Measurements from ENCODE around the gene PRDX5. TPM values are rescaled to one million over a fixed set of nuclear protein-coding genes. Genes with fewer than 3 reads are reported as not detected.
A peak's percentile ranks its signal among the peaks of the same experiment; 100 is the strongest.

The PRDX5 gene
- total and polyA plus RNA-seq, 10 of the 15 experiments (the other 5 are each of a cell fraction or from before 2014, with no cell fraction given), result 95.7 to 406 (median 240) TPM

MicroRNA genes within 50 kb of the gene (microRNA counts, 767-probe panel; counts per million panel counts)
- microRNA hsa-miR-1237, result 516 counts per million, percentile 8 among the panel's probes with 10 or more counts

Small RNA genes within 50 kb of the gene (microRNA-seq; reads per million reads assigned to microRNA genes)
- 2.3 reads per million, percentile 7 among the genes with 10 or more reads in this experiment for gene MIR1237
- gene MIR7155, result 4.0 reads per million, percentile 23 among the genes with 10 or more reads in this experiment

Small RNA genes within 50 kb of the gene (small RNA-seq; reads per million reads assigned to genes)
- gene MIR1237 (0.16 reads per million), gene MIR7155 (0.12 reads per million), gene RF00019 (not detected)

Other genes starting within 250 kb of the PRDX5 start
Only the 7 nearest of the 19 such genes appear.
- 67.2 and 68.2 TPM in 2 replicates for gene BAD, start 33.5 kb upstream of the PRDX5 start, total RNA-seq (2014; rRNA removed)
- gene BAD, start 33.5 kb upstream of the PRDX5 start, total RNA-seq (2014; rRNA removed; fragmentation: Illumina TruSeq; extraction: Trizol), result 11.7 and 14.3 TPM in 2 replicates
- gene BAD, start 33.5 kb upstream of the PRDX5 start, total RNA-seq (2021), result 41.0 and 41.1 TPM in 2 replicates
- 16.1 and 38.1 TPM in 2 replicates for gene BAD, start 33.5 kb upstream of the PRDX5 start, polyA plus RNA-seq (2011; rRNA removed)
- gene BAD, start 33.5 kb upstream of the PRDX5 start, polyA plus RNA-seq (2014; fragmentation: Illumina TruSeq; extraction: Trizol), result 1.1 and 6.7 TPM in 2 replicates
- 1 to 10 TPM; 1.5 to 7.4 TPM for gene BAD, start 33.5 kb upstream of the PRDX5 start, polyA plus RNA-seq (2014; fragmentation: Nextera tagmentation; extraction: Ambion mirVana)
- gene BAD, start 33.5 kb upstream of the PRDX5 start, polyA plus RNA-seq (2014; rRNA removed), result 61.8 and 85.7 TPM in 2 replicates
- 10 to 100 TPM; 62.6 to 65.5 TPM for gene BAD, start 33.5 kb upstream of the PRDX5 start, polyA plus RNA-seq (2016; fragmentation: Nextera tagmentation; extraction: Ambion mirVana)
- gene GPR137, start 32.3 kb upstream of the PRDX5 start, total RNA-seq (2014; rRNA removed), result 13.7 and 14.5 TPM in 2 replicates
- gene GPR137, start 32.3 kb upstream of the PRDX5 start, total RNA-seq (2014; rRNA removed; fragmentation: Illumina TruSeq; extraction: Trizol), result 7.3 and 10.6 TPM in 2 replicates
- gene GPR137, start 32.3 kb upstream of the PRDX5 start, total RNA-seq (2021), result 26.3 and 29.2 TPM in 2 replicates
- gene GPR137, start 32.3 kb upstream of the PRDX5 start, polyA plus RNA-seq (2011; rRNA removed), result 4.6 and 13.8 TPM in 2 replicates
- gene GPR137, start 32.3 kb upstream of the PRDX5 start, polyA plus RNA-seq (2014; fragmentation: Illumina TruSeq; extraction: Trizol), result 2.9 and 11.0 TPM in 2 replicates
- gene GPR137, start 32.3 kb upstream of the PRDX5 start, polyA plus RNA-seq (2014; fragmentation: Nextera tagmentation; extraction: Ambion mirVana), result under 1 TPM; 0.37 to 0.75 TPM
- gene GPR137, start 32.3 kb upstream of the PRDX5 start, polyA plus RNA-seq (2014; rRNA removed), result 19.0 and 26.9 TPM in 2 replicates
- 10 to 100 TPM; 15.8 to 18.6 TPM for gene GPR137, start 32.3 kb upstream of the PRDX5 start, polyA plus RNA-seq (2016; fragmentation: Nextera tagmentation; extraction: Ambion mirVana)
- gene KCNK4, start 26.8 kb upstream of the PRDX5 start, total RNA-seq (2014; rRNA removed), result not detected in 2 replicates
- not detected in 2 replicates for gene KCNK4, start 26.8 kb upstream of the PRDX5 start, total RNA-seq (2014; rRNA removed; fragmentation: Illumina TruSeq; extraction: Trizol)
- gene KCNK4, start 26.8 kb upstream of the PRDX5 start, total RNA-seq (2021), result not detected in 2 replicates
- 0.04 TPM in 1 of 2 replicates, not detected in the other for gene KCNK4, start 26.8 kb upstream of the PRDX5 start, polyA plus RNA-seq (2011; rRNA removed)
- gene KCNK4, start 26.8 kb upstream of the PRDX5 start, polyA plus RNA-seq (2014; fragmentation: Illumina TruSeq; extraction: Trizol), result not detected in 2 replicates
- gene KCNK4, start 26.8 kb upstream of the PRDX5 start, polyA plus RNA-seq (2014; fragmentation: Nextera tagmentation; extraction: Ambion mirVana), result not detected
- 0.20 TPM in 1 of 2 replicates, not detected in the other for gene KCNK4, start 26.8 kb upstream of the PRDX5 start, polyA plus RNA-seq (2014; rRNA removed)
- gene KCNK4, start 26.8 kb upstream of the PRDX5 start, polyA plus RNA-seq (2016; fragmentation: Nextera tagmentation; extraction: Ambion mirVana), result not detected
- not detected in 2 replicates for gene CATSPERZ, start 17.8 kb upstream of the PRDX5 start, total RNA-seq (2014; rRNA removed)
- not detected in 2 replicates for gene CATSPERZ, start 17.8 kb upstream of the PRDX5 start, total RNA-seq (2014; rRNA removed; fragmentation: Illumina TruSeq; extraction: Trizol)
- 0.29 TPM in 1 of 2 replicates, not detected in the other for gene CATSPERZ, start 17.8 kb upstream of the PRDX5 start, total RNA-seq (2021)
- gene CATSPERZ, start 17.8 kb upstream of the PRDX5 start, polyA plus RNA-seq (2011; rRNA removed), result 0.12 and 0.24 TPM in 2 replicates
- gene CATSPERZ, start 17.8 kb upstream of the PRDX5 start, polyA plus RNA-seq (2014; fragmentation: Illumina TruSeq; extraction: Trizol), result 0.31 TPM in 1 of 2 replicates, not detected in the other
- gene CATSPERZ, start 17.8 kb upstream of the PRDX5 start, polyA plus RNA-seq (2014; fragmentation: Nextera tagmentation; extraction: Ambion mirVana), result not detected
- not detected in 2 replicates for gene CATSPERZ, start 17.8 kb upstream of the PRDX5 start, polyA plus RNA-seq (2014; rRNA removed)
- not detected for gene CATSPERZ, start 17.8 kb upstream of the PRDX5 start, polyA plus RNA-seq (2016; fragmentation: Nextera tagmentation; extraction: Ambion mirVana)
- 34.9 and 40.7 TPM in 2 replicates for gene ESRRA, start 12.6 kb upstream of the PRDX5 start, total RNA-seq (2014; rRNA removed)
- gene ESRRA, start 12.6 kb upstream of the PRDX5 start, total RNA-seq (2014; rRNA removed; fragmentation: Illumina TruSeq; extraction: Trizol), result 12.3 and 12.7 TPM in 2 replicates
- gene ESRRA, start 12.6 kb upstream of the PRDX5 start, total RNA-seq (2021), result 41.7 and 48.9 TPM in 2 replicates
- 6.4 and 10.9 TPM in 2 replicates for gene ESRRA, start 12.6 kb upstream of the PRDX5 start, polyA plus RNA-seq (2011; rRNA removed)
- 1.5 and 7.0 TPM in 2 replicates for gene ESRRA, start 12.6 kb upstream of the PRDX5 start, polyA plus RNA-seq (2014; fragmentation: Illumina TruSeq; extraction: Trizol)
- under 1 TPM; 0.32 to 0.55 TPM for gene ESRRA, start 12.6 kb upstream of the PRDX5 start, polyA plus RNA-seq (2014; fragmentation: Nextera tagmentation; extraction: Ambion mirVana)
- gene ESRRA, start 12.6 kb upstream of the PRDX5 start, polyA plus RNA-seq (2014; rRNA removed), result 32.7 and 45.0 TPM in 2 replicates
- gene ESRRA, start 12.6 kb upstream of the PRDX5 start, polyA plus RNA-seq (2016; fragmentation: Nextera tagmentation; extraction: Ambion mirVana), result 10 to 100 TPM; 12.4 to 23.3 TPM
- gene TRMT112, start 562 bp upstream of the PRDX5 start, total RNA-seq (2014; rRNA removed), result 252 and 288 TPM in 2 replicates
- gene TRMT112, start 562 bp upstream of the PRDX5 start, total RNA-seq (2014; rRNA removed; fragmentation: Illumina TruSeq; extraction: Trizol), result 212 and 217 TPM in 2 replicates
- gene TRMT112, start 562 bp upstream of the PRDX5 start, total RNA-seq (2021), result 210 and 220 TPM in 2 replicates
- gene TRMT112, start 562 bp upstream of the PRDX5 start, polyA plus RNA-seq (2011; rRNA removed), result 300 and 394 TPM in 2 replicates
- gene TRMT112, start 562 bp upstream of the PRDX5 start, polyA plus RNA-seq (2014; fragmentation: Illumina TruSeq; extraction: Trizol), result 96.2 and 220 TPM in 2 replicates
- gene TRMT112, start 562 bp upstream of the PRDX5 start, polyA plus RNA-seq (2014; fragmentation: Nextera tagmentation; extraction: Ambion mirVana), result 100 to 1,000 TPM; 322 to 331 TPM
- gene TRMT112, start 562 bp upstream of the PRDX5 start, polyA plus RNA-seq (2014; rRNA removed), result 294 and 320 TPM in 2 replicates
- 100 to 1,000 TPM; 411 to 455 TPM for gene TRMT112, start 562 bp upstream of the PRDX5 start, polyA plus RNA-seq (2016; fragmentation: Nextera tagmentation; extraction: Ambion mirVana)
- 38.7 and 41.6 TPM in 2 replicates for gene CCDC88B, start 22.1 kb downstream of the PRDX5 start, total RNA-seq (2014; rRNA removed)
- gene CCDC88B, start 22.1 kb downstream of the PRDX5 start, total RNA-seq (2014; rRNA removed; fragmentation: Illumina TruSeq; extraction: Trizol), result 18.9 and 21.8 TPM in 2 replicates
- 55.5 and 66.0 TPM in 2 replicates for gene CCDC88B, start 22.1 kb downstream of the PRDX5 start, total RNA-seq (2021)
- gene CCDC88B, start 22.1 kb downstream of the PRDX5 start, polyA plus RNA-seq (2011; rRNA removed), result 8.7 and 18.2 TPM in 2 replicates
- gene CCDC88B, start 22.1 kb downstream of the PRDX5 start, polyA plus RNA-seq (2014; fragmentation: Illumina TruSeq; extraction: Trizol), result 5.0 and 13.8 TPM in 2 replicates
- 1 to 10 TPM in 1 of 2 experiments, under 1 TPM in 1; 0.24 to 2.8 TPM for gene CCDC88B, start 22.1 kb downstream of the PRDX5 start, polyA plus RNA-seq (2014; fragmentation: Nextera tagmentation; extraction: Ambion mirVana)
- 55.2 and 66.0 TPM in 2 replicates for gene CCDC88B, start 22.1 kb downstream of the PRDX5 start, polyA plus RNA-seq (2014; rRNA removed)
- 10 to 100 TPM; 13.6 to 20.2 TPM for gene CCDC88B, start 22.1 kb downstream of the PRDX5 start, polyA plus RNA-seq (2016; fragmentation: Nextera tagmentation; extraction: Ambion mirVana)

Measured in GM12878 (cell line).